HG03460 (cell line): ENCODE data around the gene SLC26A4.

ENCODE experiments used
- ATAC-seq: cut with Tn5 transposase; IDR thresholded peaks from one replicate; pipeline ENCODE4 v1.9.1; 2021; ENCODE audit not compliant: unreplicated experiment

SLC26A4 gene

GRCh38 chr7:107694386-107694785, 33.8 kb downstream of the SLC26A4 start:
- no peak for ATAC-seq

DNA sequence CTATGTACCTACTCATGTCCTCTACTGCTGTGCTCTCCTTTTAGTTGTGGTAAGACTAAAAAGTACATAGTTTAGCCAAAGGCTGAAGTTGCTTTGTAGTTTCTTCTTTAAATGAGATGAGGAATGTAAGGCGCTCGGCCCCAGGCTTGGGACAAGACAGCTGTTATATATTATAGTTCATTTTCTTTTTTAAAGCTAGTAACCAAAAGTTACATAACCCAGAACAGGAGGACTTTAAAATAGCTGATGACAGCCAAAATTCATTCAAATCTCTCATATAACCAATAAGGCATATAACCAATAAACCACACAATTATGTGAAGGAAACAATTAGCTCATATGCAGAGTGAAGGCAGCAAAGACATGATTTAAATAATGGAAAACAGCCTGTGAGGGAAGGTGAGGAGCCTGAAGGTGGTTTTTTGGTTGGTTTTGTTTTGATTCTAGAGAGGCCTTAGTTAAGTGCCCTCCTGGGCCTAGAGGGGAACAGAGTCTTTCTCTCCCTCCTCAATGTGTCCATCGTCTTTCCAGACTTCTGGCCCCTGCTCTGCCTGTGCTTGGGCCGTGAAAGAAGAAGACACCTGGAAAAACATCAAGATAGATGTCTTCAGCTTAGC, 35.8 kb downstream of the SLC26A4 start:
- no peak for ATAC-seq

DNA sequence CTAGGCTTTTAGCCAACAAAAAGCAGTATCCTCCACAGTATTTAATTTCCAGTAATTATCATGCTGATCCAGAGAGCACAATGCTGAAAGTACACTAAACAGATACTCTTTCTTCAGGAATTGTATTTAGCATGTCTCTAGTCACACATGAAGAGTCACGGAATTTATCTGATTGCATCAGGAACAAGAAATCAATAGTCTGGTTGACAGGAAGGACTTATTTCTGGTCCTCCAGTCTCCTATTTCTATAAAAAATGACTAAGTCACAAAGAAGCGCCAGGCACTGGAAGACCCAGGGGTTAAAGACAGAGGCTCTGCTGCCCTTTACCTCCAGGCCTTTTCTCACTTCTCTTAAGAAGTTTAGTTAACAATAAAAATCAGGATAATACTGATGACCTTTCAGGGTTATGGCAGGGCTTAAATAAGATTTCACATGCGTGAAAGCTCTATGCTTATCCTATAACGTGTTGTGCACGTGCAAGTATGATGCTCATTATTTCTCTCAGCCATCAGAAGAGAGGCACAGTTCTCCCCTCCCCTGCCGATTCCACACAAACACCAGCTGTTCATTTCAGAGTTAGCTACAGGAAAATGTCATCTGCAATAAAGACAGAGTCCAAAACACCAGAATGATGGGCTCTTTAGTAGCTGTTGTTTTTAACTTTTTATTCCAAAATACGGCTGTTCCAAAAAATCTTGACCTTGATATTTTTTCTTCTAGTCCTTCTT, 36.9 kb downstream of the SLC26A4 start:
- ATAC-seq = no peak

GRCh38 chr7:107700570-107700969, 39.9 kb downstream of the SLC26A4 start:
- ATAC-seq = no peak

DNA sequence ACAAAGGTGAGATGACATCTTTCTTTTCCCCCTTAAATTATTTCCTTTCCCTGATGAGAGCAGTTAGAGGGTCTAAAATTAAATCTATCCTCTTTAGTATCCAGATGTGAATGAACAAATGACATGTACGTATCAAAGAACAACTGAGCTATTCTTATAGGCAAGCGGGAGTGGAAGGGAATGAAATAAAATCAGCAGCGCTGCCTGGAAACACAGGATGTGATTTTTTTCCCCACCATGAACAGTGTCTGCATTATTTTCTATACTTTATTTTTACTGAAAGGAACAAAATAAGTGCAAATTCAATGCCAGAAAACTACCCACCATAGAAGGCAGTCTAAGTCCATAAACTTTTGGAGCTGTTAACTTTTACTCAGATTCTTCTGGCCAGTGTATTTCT, 40.6 kb downstream of the SLC26A4 start:
- no peak for ATAC-seq

GRCh38 chr7:107703219-107703618, 42.6 kb downstream of the SLC26A4 start:
- ATAC-seq = no peak

- ATAC-seq = no peak
Measured at GRCh38 chr7:107703872-107704271, 43.2 kb downstream of the SLC26A4 start.

DNA sequence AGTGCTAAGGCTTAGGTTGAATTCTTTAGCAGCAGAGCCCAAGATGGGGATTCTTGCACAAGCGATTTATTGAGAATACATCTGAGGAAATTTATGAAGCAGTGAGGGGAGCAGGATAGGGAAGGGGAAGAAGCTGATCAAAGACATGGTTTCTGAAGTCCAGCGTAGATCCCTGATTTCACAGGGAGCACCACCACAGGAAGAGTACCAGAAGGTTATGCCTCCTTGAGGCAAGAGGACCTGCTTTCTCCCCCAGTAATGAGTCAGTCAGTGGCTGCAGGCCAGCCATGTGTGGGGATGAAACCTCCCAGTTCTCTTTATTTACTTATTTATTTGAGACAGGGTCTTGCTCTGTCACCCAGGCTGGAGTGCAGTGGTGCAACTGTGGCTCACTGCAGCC, 48.3 kb downstream of the SLC26A4 start:
- no peak for ATAC-seq

- no peak for ATAC-seq
Measured at GRCh38 chr7:107711301-107711700, 50.7 kb downstream of the SLC26A4 start.

GRCh38 chr7:107712025-107712424, 51.4 kb downstream of the SLC26A4 start:
- ATAC-seq = no peak

DNA sequence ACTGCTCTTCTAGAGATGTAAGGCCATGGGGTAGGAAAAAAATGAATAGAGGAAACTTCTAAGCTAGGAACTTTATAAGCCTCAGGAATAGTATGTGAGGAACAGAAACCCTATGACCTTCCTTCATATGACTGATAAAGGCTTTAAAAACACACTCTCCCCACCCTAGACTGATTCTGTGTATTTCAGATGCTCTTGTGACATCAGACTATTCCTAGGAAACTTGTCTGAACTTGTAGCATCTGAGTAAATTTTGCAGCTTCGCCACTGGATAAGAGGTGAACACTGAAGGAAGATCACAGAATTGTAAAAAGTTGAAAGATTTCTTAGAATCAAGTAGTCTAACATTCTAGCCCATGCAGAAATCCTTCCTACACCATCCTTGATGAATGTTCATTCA, 52.3 kb downstream of the SLC26A4 start:
- no peak for ATAC-seq

DNA sequence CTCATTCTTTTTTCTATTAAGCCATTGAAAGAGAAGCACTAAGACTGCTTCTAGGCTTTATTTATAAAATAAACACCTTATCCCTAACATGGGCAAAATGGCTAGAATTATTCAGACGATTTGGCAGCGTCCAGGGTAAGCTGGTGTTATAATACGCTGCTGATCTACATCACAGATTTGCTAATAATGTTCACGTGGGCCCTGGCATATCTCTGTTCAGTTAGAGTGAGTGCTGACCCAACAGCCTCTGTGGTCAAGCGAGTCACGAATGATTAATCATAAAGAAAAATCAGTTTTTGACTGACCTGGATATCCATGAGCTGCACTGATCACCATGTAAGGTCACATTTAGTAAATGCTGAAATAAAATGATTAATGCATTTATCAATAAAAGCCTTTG, 54.9 kb downstream of the SLC26A4 start:
- ATAC-seq = no peak

DNA sequence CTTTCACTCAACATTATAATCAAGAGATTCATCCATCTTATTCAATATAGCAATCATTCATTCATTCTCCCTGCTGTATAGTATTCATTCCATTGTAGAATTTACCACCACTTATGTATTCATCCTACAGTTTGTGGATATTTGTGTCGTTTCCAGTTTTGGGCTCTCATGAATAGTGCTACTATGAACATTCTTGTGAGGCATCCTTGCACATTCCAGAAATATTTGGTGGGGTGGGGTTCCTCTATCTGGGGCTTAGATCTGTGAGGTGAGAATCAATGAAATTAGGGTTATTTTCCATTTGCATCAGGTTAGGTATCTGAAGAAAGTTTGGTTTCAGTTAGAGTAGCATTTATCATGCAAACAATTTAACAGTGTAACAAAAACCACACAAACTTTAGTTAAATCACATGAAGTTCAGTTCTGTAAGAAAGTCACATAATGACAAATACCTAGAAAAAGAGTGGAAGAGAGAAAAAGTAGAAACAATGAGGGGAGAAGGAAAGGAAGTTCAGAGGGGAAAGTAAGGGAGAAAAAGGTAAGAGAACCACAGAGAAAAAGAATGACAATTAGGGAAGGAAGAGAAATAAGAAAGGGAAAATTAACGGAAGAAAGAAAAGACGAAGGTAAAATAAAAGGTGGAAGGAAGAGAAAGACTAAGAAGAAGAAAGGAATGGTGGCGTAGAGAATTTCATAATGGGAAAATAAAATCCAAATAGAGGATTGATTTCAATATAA, 58.0 kb downstream of the SLC26A4 start:
- no peak for ATAC-seq

- no peak for ATAC-seq
Measured at GRCh38 chr7:107721286-107721685, 60.7 kb downstream of the SLC26A4 start.

DNA sequence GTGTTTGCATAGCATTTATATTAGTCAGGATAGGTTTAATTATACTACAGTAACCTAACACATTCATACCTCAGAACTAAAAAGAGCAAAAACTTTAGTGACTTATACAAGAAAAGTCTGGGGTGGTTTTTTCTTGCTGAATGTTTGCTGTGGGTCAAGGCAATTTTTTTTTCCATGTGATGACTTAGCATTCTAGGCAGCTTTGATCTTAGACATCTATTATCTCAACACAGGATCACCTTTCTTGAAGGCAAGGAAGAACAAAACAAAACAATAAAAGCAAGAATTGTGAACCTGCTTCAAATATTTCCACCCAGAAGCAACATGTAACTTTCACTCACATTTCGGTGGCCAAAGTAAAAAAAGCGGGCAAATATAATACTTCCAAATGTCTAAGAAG, 62.6 kb downstream of the SLC26A4 start:
- no peak for ATAC-seq

GRCh38 chr7:107725138-107725740, 64.6 kb downstream of the SLC26A4 start:
- ATAC-seq = no peak

DNA sequence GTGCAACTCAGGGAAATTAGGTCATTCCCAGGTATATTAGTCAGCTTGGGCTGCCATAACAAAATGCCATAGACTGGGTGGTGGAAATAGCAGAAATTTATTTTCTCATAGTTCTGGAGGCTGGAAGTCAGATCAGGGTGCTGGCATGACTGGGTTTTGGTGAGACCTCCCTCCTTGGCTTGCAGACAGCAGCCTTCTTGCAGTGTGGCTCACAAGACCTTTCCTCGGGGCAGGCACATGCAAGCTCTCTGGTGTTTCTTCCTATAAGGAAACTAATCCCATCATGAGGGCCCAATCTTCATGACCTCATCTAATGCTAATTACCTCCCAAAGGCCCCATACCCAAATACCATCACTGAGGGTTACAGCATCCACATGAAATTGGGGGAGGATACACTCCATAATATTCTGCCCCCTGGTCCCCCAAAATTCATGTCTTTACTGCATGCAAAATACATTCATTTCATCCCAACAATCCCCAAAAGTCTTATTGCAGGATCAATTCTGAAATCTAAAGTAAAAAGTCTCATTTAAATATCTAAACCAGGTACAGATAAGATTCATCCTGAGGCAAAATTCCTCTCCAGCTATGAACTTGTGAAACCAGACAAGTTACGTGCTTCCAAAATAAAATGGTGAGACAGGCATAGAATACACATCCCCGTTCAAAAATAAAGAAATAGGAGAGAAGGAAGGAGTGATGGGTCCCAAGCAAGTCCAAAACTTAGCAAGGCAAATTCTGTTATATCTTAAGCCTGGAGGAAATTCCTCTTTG, 65.9 kb downstream of the SLC26A4 start:
- no peak for ATAC-seq

DNA sequence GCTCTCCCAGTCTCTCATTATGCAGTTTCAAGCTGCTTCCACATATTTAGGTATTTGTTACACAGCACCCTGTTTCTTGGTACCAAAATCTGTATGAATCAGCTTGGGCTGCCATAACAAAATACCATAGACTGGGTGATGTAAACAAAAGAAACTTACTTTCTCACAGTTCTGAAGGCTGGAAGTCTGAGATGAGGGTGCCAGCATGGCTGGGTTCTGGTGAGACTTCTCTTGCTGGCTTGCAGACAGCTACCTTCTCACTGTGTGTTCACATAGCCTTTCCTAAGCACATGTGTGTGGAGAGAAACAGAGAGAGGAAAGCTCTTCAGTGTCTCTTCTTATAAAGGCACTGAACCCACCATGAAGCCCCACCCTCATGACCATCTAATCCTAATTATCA, 67.6 kb downstream of the SLC26A4 start:
- no peak for ATAC-seq

DNA sequence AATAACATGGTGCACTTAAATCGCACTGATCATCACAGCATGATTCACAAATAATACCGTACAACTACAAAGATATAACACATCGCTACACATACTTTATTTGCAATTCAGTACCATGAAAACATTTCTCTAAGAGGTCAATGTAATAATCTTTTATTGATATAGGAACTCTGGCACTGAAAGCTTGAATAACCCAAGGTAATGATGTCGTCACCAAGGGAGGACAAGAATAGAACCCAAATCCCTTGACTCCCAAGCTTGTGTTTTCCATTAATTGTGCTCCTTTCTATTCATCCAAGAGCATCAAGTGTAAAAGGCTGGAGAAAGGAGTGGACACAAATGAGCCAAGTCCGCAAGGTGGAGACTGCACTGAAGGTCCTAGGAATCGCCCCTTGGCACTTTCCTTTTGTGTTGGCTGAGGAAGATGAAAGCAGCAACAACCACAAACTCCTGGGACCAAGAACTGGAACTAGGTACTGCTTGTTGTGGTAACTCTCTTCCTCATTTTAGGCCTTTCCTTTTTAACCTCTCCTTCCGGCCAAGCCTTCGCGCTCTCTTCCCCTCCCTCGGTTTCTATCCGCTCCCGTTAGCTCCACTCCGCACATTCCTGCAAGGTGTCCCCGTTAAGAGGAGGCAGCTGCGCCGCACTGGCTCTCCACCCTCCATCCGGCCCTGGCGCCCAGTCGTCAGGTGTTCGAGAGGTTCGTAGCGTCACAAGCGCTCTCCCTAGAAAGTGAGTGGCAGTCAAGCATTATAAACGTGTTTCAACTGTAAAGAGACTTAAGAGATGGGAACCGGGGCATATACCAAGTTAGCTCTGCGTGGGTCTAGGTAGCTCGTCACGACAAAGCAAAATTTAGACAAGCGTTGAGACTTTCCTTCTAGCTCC, 82.3 kb downstream of the SLC26A4 start:
- peak; percentile 31 for ATAC-seq
